Sigmoid colon (tissue), 7 donors: ENCODE results near the gene ZDHHC5. TPM values are rescaled to one million over a fixed set of nuclear protein-coding genes. Genes with fewer than 3 reads are reported as not detected.

Source experiments
- DNase-seq: peaks from one replicate; pipeline ENCODE4 v3.0.0-alpha.2; 2019
- H3K27ac ChIP-seq, 4 donors: fragments of 200-600 bp; sonication (generic); one replicate each; pipeline ENCODE4 v1.5.1; 2016 to 2019; ENCODE audit warnings: mild to moderate bottlenecking in 1 of 4
- H3K27me3 ChIP-seq, 3 donors: fragments of 200-600 bp; sonication (generic); one replicate each; pipeline ENCODE4 v1.5.1; 2019; ENCODE audit warnings: mild to moderate bottlenecking in 1 of 3
- H3K36me3 ChIP-seq, 4 donors: fragments of 200-600 bp; sonication (generic); one replicate each; pipeline ENCODE4 v1.5.1; 2016 to 2019
- H3K4me1 ChIP-seq, 4 donors: fragments of 200-600 bp; sonication (generic); one replicate each; pipeline ENCODE4 v1.5.1; 2017 to 2019
- H3K4me3 ChIP-seq, 4 donors: fragments of 200-600 bp; sonication (generic); one replicate each; pipeline ENCODE4 v1.5.1; 2017 to 2019; ENCODE audit warnings: mild to moderate bottlenecking in 2 of 4, moderate library complexity in 1 of 4
- H3K9me3 ChIP-seq, 4 donors: fragments of 200-600 bp in 3 of 4; sonication (generic) in 3 of 4; one replicate each; pipeline versions ENCODE4 v1.5.1 to v1.6.1; 2013 to 2019
- CTCF ChIP-seq, 4 experiments: fragments of 450-650 bp in 3 of 4; fragments of 200-600 bp in 1 of 4; IDR thresholded peaks; one replicate each; pipeline ENCODE4 v1.5.1; 2016 to 2019; ENCODE audit warnings: antibody characterized with exemption in 4 of 4, mild to moderate bottlenecking in 3 of 4, moderate library complexity in 2 of 4
- EP300 ChIP-seq, 4 donors: sonication (generic); formaldehyde crosslinking; IDR thresholded peaks; one replicate each; pipeline ENCODE4 v1.6.1; 2017; ENCODE audit warnings: antibody characterized with exemption in 4 of 4
- POLR2A ChIP-seq, 2 donors: fragments of 450-650 bp; IDR thresholded peaks; one replicate each; pipeline ENCODE4 v1.6.1; 2016; ENCODE audit warnings: antibody characterized with exemption in 2 of 2, mild to moderate bottlenecking in 2 of 2, moderate library complexity in 2 of 2
- POLR2AphosphoS5 ChIP-seq, 4 donors: sonication (generic); formaldehyde crosslinking; IDR thresholded peaks; one replicate each; pipeline ENCODE4 v1.6.1; 2017; ENCODE audit warnings: antibody characterized with exemption in 4 of 4
- WGBS, 2 donors: extraction: QIAGEN DNeasy Blood & Tissue Kit; methylation state at CpG; one replicate each; pipeline ENCODE4 v1.1.7; 2013; 5-methylcytosine and 5-hydroxymethylcytosine counted together
- intact Hi-C: fragments of 100-400 bp; cut with DNase I; formaldehyde crosslinking; loops from one replicate; pipeline ENCODE4 v1.15.1; 2023
- polyA plus RNA-seq, 3 donors: library from polyadenylated mRNA; stranded (reverse); fragments of 200-250 nt; gene quantifications; one replicate each; pipeline ENCODE4 v1.2.3, GENCODE V29; 2013
- total RNA-seq, 4 donors: library from RNA; depleted of rRNA; stranded (reverse); fragments of >200 nt; gene quantifications; one replicate each; pipeline ENCODE4 v1.1.0, GENCODE V29; 2016
- donor health status: healthy with polysubstance abuse.
- donor health status: Bipolar disorder and iron deficiency.
- donor health status: healthy.

ZDHHC5 gene
- total and polyA plus RNA-seq, 7 donors, result 13.6 to 42.5 (median 28.0) TPM

DNA sequence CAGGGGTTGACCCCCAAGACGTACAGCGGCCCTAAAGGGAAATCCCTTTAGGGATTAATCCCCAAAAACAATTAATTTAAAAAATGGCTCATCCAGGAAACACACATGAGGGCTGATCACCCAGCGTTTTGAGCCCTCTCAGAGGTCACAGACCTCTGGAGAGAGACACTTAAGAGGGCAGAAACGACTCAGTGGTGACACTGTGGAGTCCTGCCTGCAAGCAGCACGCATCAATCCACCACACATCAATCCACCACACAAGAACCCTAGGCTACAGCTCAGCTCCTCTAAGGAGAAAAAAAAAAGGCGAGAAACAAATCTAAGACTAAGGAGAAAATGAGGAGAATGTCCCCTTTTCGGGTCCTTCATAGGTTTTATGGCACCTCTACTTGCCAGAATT, 60.9 kb downstream of the ZDHHC5 start:
- H3K36me3 ChIP-seq, result peaks cover 0 to 3% (median 0%) of the 10 kb centered on the region in 4 donors
- H3K4me1 ChIP-seq, result no peaks in the 10 kb centered on the region
- WGBS, 2 donors, result 72 to 82% methylated on average over 7 of the region's 7 CpGs
- DNase-seq, result no peak
- H3K9me3 ChIP-seq, result no peaks in the 10 kb centered on the region
- H3K27ac ChIP-seq, result no peak overlapping the region
- intact Hi-C loops, result no loop called here
- TF ChIP-seq EP300 (IDR thresholded peaks at IDR 0.05) (no peak), POLR2AphosphoS5 (IDR thresholded peaks at IDR 0.05) (no peak), CTCF (IDR thresholded peaks at IDR 0.05) (no peak), POLR2A (IDR thresholded peaks at IDR 0.05) (no peak)
- no peak overlapping the region for H3K4me3 ChIP-seq
- H3K27me3 ChIP-seq, result no peaks in the 10 kb centered on the region

DNA sequence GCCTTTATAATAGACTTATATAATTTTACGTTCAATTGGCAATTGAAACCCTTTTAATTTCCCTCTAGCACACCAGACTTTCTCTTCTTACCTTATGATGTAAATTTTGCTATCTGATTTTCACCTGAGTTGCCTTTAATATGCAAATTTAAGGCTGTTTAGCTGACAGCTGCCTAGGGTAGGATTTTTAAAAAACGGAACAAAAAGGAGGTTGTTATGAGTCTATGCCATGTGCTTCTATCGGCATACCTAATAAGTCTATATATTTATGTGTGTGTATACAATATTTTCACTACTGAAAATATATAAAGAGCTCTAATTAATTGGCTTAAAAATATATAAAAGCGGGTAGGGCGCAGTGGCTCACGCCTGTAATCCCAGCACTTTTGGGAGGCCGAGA, 61.6 kb downstream of the ZDHHC5 start:
- no peaks in the 10 kb centered on the region for H3K4me1 ChIP-seq
- H3K4me3 ChIP-seq, result no peak overlapping the region
- 91 to 93% methylated on average over 7 of the region's 7 CpGs for WGBS, 2 donors
- H3K9me3 ChIP-seq, result no peaks in the 10 kb centered on the region
- intact Hi-C loops, result no loop called here
- no peaks in the 10 kb centered on the region for H3K27me3 ChIP-seq
- H3K36me3 ChIP-seq, result peaks cover 0 to 8% (median 0%) of the 10 kb centered on the region in 4 donors
- TF ChIP-seq POLR2AphosphoS5 (IDR thresholded peaks at IDR 0.05), result no peak
- TF ChIP-seq CTCF (IDR thresholded peaks at IDR 0.05), result no peak
- no peak for TF ChIP-seq POLR2A (IDR thresholded peaks at IDR 0.05)
- no peak for TF ChIP-seq EP300 (IDR thresholded peaks at IDR 0.05)
- no peak for DNase-seq
- H3K27ac ChIP-seq, result no peak overlapping the region

GRCh38 chr11:57732661-57733060, 64.7 kb downstream of the ZDHHC5 start:
- no peak for TF ChIP-seq POLR2AphosphoS5 (IDR thresholded peaks at IDR 0.05)
- TF ChIP-seq CTCF (IDR thresholded peaks at IDR 0.05), result no peak
- TF ChIP-seq POLR2A (IDR thresholded peaks at IDR 0.05), result no peak
- no peak for TF ChIP-seq EP300 (IDR thresholded peaks at IDR 0.05)
- WGBS, 2 donors, result 88 to 91% methylated on average over 1 of the region's 1 CpG
- DNase-seq, result no peak

GRCh38 chr11:57735619-57736298, 67.8 kb downstream of the ZDHHC5 start:
- WGBS, 2 donors, result 18 to 72% methylated on average over 3 of the region's 3 CpGs
- DNase-seq, result no peak
- intact Hi-C loops, result no loop called here
- Histone ChIP-seq H3K9me3 (no peaks in the 10 kb centered on the region), H3K27ac (no peak overlapping the region), H3K27me3 (no peaks in the 10 kb centered on the region), H3K4me3 (no peak overlapping the region), H3K36me3 (peaks cover 0 to 39% (median 11%) of the 10 kb centered on the region in 4 donors), H3K4me1 (peaks cover 0 to 6% (median 3%) of the 10 kb centered on the region in 4 donors)
- no peak for TF ChIP-seq EP300 (IDR thresholded peaks at IDR 0.05)
- TF ChIP-seq POLR2A (IDR thresholded peaks at IDR 0.05), result no peak
- no peak for TF ChIP-seq CTCF (IDR thresholded peaks at IDR 0.05)
- no peak for TF ChIP-seq POLR2AphosphoS5 (IDR thresholded peaks at IDR 0.05)

More at GRCh38 chr11:57732661-57733060, 64.7 kb downstream of the ZDHHC5 start:
- Histone ChIP-seq H3K27ac (no peak overlapping the region), H3K36me3 (peaks cover 0 to 16% (median 1%) of the 10 kb centered on the region in 4 donors), H3K9me3 (no peaks in the 10 kb centered on the region), H3K4me3 (no peak overlapping the region), H3K4me1 (no peaks in the 10 kb centered on the region), H3K27me3 (no peaks in the 10 kb centered on the region)
- intact Hi-C loops, result no loop called here
